ENCODE measurements around the gene ARHGAP8.
"Not testable (repeated sequence)": the region's sequence is repeated elsewhere in the genome, so short reads cannot be mapped to it uniquely, and the experiment has no call there.

ARHGAP8 gene

GRCh38 chr22:44773082-44773481 is 20.7 kb downstream of the ARHGAP8 start:
- no peak for DNase-seq (ENCODE audit: low read depth)

- DNase-seq (ENCODE audit: low read depth) = no peak
These were observed 23.5 kb downstream of the ARHGAP8 start for GRCh38 chr22:44775862-44776261.

- no peak for DNase-seq (ENCODE audit: low read depth)
These were observed 24.4 kb downstream of the ARHGAP8 start for GRCh38 chr22:44776605-44777363.

GRCh38 chr22:44777364-44777755 is 25.0 kb downstream of the ARHGAP8 start:
- DNase-seq (ENCODE audit: low read depth) = no peak

- DNase-seq (ENCODE audit: low read depth) = no peak
These were observed 28.6 kb downstream of the ARHGAP8 start for GRCh38 chr22:44780876-44781449.

GRCh38 chr22:44782363-44782963 is 30.1 kb downstream of the ARHGAP8 start:
- DNase-seq (ENCODE audit: low read depth) = no peak

GRCh38 chr22:44783091-44783490 is 30.7 kb downstream of the ARHGAP8 start:
- no peak for DNase-seq (ENCODE audit: low read depth)

GRCh38 chr22:44783581-44783980 is 31.2 kb downstream of the ARHGAP8 start:
- no peak for DNase-seq (ENCODE audit: low read depth)

GRCh38 chr22:44786136-44786535 is 33.8 kb downstream of the ARHGAP8 start:
- DNase-seq (ENCODE audit: low read depth) = no peak

GRCh38 chr22:44786610-44787009 is 34.2 kb downstream of the ARHGAP8 start:
- DNase-seq (ENCODE audit: low read depth) = no peak

GRCh38 chr22:44787832-44788231 is 35.5 kb downstream of the ARHGAP8 start:
- no peak for DNase-seq (ENCODE audit: low read depth)

- no peak for DNase-seq (ENCODE audit: low read depth)
These were observed 40.7 kb downstream of the ARHGAP8 start for GRCh38 chr22:44793106-44793505.

- no peak for DNase-seq (ENCODE audit: low read depth)
These were observed 41.3 kb downstream of the ARHGAP8 start for GRCh38 chr22:44793506-44794172.

- DNase-seq (ENCODE audit: low read depth) = no peak
These were observed 43.6 kb downstream of the ARHGAP8 start for GRCh38 chr22:44795701-44796630.

- DNase-seq (ENCODE audit: low read depth) = no peak
These were observed 44.9 kb downstream of the ARHGAP8 start for GRCh38 chr22:44797181-44797725.

- no peak for DNase-seq (ENCODE audit: low read depth)
These were observed 46.9 kb downstream of the ARHGAP8 start for GRCh38 chr22:44799077-44799945.

- not testable (repeated sequence) for DNase-seq (ENCODE audit: low read depth)
These were observed 47.7 kb downstream of the ARHGAP8 start for GRCh38 chr22:44799946-44800634.

- DNase-seq (ENCODE audit: low read depth) = no peak
These were observed 49.1 kb downstream of the ARHGAP8 start for GRCh38 chr22:44801476-44801875.

GRCh38 chr22:44802071-44802700 is 49.8 kb downstream of the ARHGAP8 start:
- DNase-seq (ENCODE audit: low read depth) = no peak
